IMR-90 (cell line): ENCODE results near the gene CPB2. TPM values are rescaled to one million over a fixed set of nuclear protein-coding genes. Genes with fewer than 3 reads are reported as not detected.

Experiments used
- ATAC-seq: fragments of 200-7000 bp; cut with Tn5 transposase; 2 replicates; pipeline ENCODE4 v1.9.1; 2020; ENCODE audit warnings: low read depth, mild to moderate bottlenecking, moderate library complexity
- BruUV-seq: library from RNA; stranded (reverse); fragments of 400-500 nt; replicated peaks from 2 replicates; lab custom pipeline; 2021; lab: Mats Ljungman, UMichigan
- CTCF ChIA-PET: fragments of 300-600 bp; formaldehyde crosslinking; extraction: SDS; loops from one replicate; lab custom pipeline; 2021; ENCODE audit warnings: antibody characterized with exemption; lab: Yijun Ruan, JAX
- POLR2A ChIA-PET: fragments of 300-600 bp; sonication (Branson Sonifier 250); formaldehyde crosslinking; loops from one replicate; lab custom pipeline; 2022; ENCODE audit warnings: antibody characterized with exemption; ENCODE audit not compliant: unreplicated experiment; lab: Charles Lee
- DNase-seq: peaks from one replicate; pipeline ENCODE4 v3.0.0; 2013
- H2AFZ ChIP-seq: replicated peaks from 2 replicates; pipeline ENCODE3; 2013; ENCODE audit warnings: low read length, mild to moderate bottlenecking; ENCODE audit not compliant: poor library complexity
- H2AK5ac ChIP-seq: 2 replicates; pipeline ENCODE4 v1.6.1; 2013; ENCODE audit warnings: low read depth, low read length, inconsistent platforms
- H2AK9ac ChIP-seq: replicated peaks from 2 replicates; pipeline ENCODE3; 2013; ENCODE audit warnings: mild to moderate bottlenecking, low read depth, low read length, moderate library complexity; ENCODE audit not compliant: poor library complexity
- H2BK120ac ChIP-seq: 2 replicates; pipeline ENCODE4 v1.6.1; 2013; ENCODE audit warnings: low read depth, low read length, inconsistent platforms
- H2BK15ac ChIP-seq: 3 replicates; pipeline ENCODE4 v1.6.1; 2013; ENCODE audit warnings: low read depth, low read length, inconsistent platforms
- H2BK20ac ChIP-seq: 2 replicates; pipeline ENCODE4 v1.6.1; 2013; ENCODE audit warnings: low read depth, mild to moderate bottlenecking, inconsistent platforms, low read length, moderate library complexity
- H2BK5ac ChIP-seq: 2 replicates; pipeline ENCODE4 v1.6.1; 2013; ENCODE audit warnings: mild to moderate bottlenecking, low read depth, low read length, inconsistent platforms; ENCODE audit not compliant: poor library complexity, severe bottlenecking
- H3K14ac ChIP-seq: replicated peaks from 2 replicates; pipeline ENCODE4 v1.6.1; 2013; ENCODE audit warnings: low read depth, low read length, inconsistent platforms
- H3K18ac ChIP-seq: 2 replicates; pipeline ENCODE4 v1.6.1; 2013; ENCODE audit warnings: low read depth, low read length, control low read depth
- H3K23ac ChIP-seq: 2 replicates; pipeline ENCODE4 v1.6.1; 2013; ENCODE audit warnings: low read depth, low read length, inconsistent platforms
- H3K27ac ChIP-seq: 2 replicates; pipeline ENCODE4 v1.5.1; 2013; ENCODE audit warnings: mild to moderate bottlenecking, control low read depth, low read length; ENCODE audit not compliant: insufficient read depth
- H3K27me3 ChIP-seq: 2 replicates; pipeline ENCODE4 v1.6.1; 2013; ENCODE audit warnings: low read length; ENCODE audit not compliant: control insufficient read depth, insufficient read depth
- H3K36me3 ChIP-seq: 2 replicates; pipeline ENCODE4 v1.6.1; 2013; ENCODE audit warnings: low read length, mixed read lengths; ENCODE audit not compliant: control insufficient read depth, insufficient read depth
- H3K4ac ChIP-seq: 2 replicates; pipeline ENCODE4 v1.6.1; 2013; ENCODE audit warnings: low read depth, low read length, inconsistent platforms
- H3K4me1 ChIP-seq: 2 replicates; pipeline ENCODE4 v1.6.1; 2013; ENCODE audit warnings: low read length, mixed read lengths; ENCODE audit not compliant: control insufficient read depth, insufficient read depth
- H3K4me2 ChIP-seq: 2 replicates; pipeline ENCODE4 v1.6.1; 2013; ENCODE audit warnings: low read depth, mild to moderate bottlenecking, control low read depth, low read length, moderate library complexity
- H3K4me3 ChIP-seq: 2 replicates; pipeline ENCODE4 v1.5.1; 2013; ENCODE audit warnings: low read depth, mild to moderate bottlenecking, control low read depth, low read length, moderate library complexity; ENCODE audit not compliant: insufficient read depth
- H3K56ac ChIP-seq: 2 replicates; pipeline ENCODE4 v1.6.1; 2013; ENCODE audit warnings: low read length, inconsistent platforms; ENCODE audit not compliant: insufficient read depth; ENCODE audit errors: extremely low read depth
- H3K79me1 ChIP-seq, 2 experiments: 2 replicates each; pipeline ENCODE4 v1.6.1; 2013; ENCODE audit warnings: low read length in 2 of 2, inconsistent platforms in 1 of 2, low read depth in 1 of 2
- H3K9ac ChIP-seq: 2 replicates; pipeline ENCODE4 v1.6.1; 2013; ENCODE audit warnings: low read depth, low read length, control low read depth
- H3K9me1 ChIP-seq: 2 replicates; pipeline ENCODE4 v1.6.1; 2013; ENCODE audit warnings: low read length, inconsistent platforms; ENCODE audit not compliant: insufficient read depth
- H3K9me3 ChIP-seq: 2 replicates; pipeline ENCODE4 v1.6.1; 2013; ENCODE audit warnings: low read length; ENCODE audit not compliant: control insufficient read depth, insufficient read depth
- H4K20me1 ChIP-seq: 2 replicates; pipeline ENCODE4 v1.6.1; 2013; ENCODE audit warnings: low read length, inconsistent platforms; ENCODE audit not compliant: insufficient read depth
- H4K5ac ChIP-seq: 2 replicates; pipeline ENCODE4 v1.6.1; 2013; ENCODE audit warnings: mild to moderate bottlenecking, low read depth, low read length, control low read depth
- H4K8ac ChIP-seq, 2 experiments: 2 replicates each; pipeline ENCODE4 v1.6.1; 2013; ENCODE audit warnings: low read depth in 2 of 2, low read length in 2 of 2, control low read depth in 1 of 2, inconsistent platforms in 1 of 2
- H4K91ac ChIP-seq: 2 replicates; pipeline ENCODE4 v1.6.1; 2013; ENCODE audit warnings: low read depth, low read length, inconsistent platforms; ENCODE audit not compliant: insufficient read depth
- CHD1 ChIP-seq: IDR thresholded peaks from 2 replicates; pipeline ENCODE4 v1.6.1; 2012; ENCODE audit warnings: low read depth, low read length, improper control_type of control experiment
- MAFK ChIP-seq: IDR thresholded peaks from 2 replicates; pipeline ENCODE4 v1.6.1; 2012; ENCODE audit warnings: low read depth, low read length, improper control_type of control experiment
- POLR2A ChIP-seq: IDR thresholded peaks from 2 replicates; pipeline ENCODE4 v1.6.1; 2012; ENCODE audit warnings: mild to moderate bottlenecking, low read depth, low read length
- RAD21 ChIP-seq: IDR thresholded peaks from 2 replicates; pipeline ENCODE4 v1.6.1; 2012; ENCODE audit warnings: low read length, improper control_type of control experiment
- WGBS, 2 experiments: methylation state at CpG; one replicate each; pipeline versions ENCODE4 v1.1.5 to v1.1.7; 2013; ENCODE audit warnings: missing lambda C conversion rate in 2 of 2; ENCODE audit not compliant: insufficient read length in 1 of 2; ENCODE audit errors: extremely low coverage in 2 of 2; 5-methylcytosine and 5-hydroxymethylcytosine counted together
- dilution Hi-C: fragments of 300-500 bp; cut with HindIII; formaldehyde crosslinking; loops from one replicate; pipeline ENCODE4 v1.14.3; 2018; ENCODE audit warnings: low sequenced_read_pairs; ENCODE audit not compliant: unreplicated experiment
- in situ Hi-C: fragments of 300-500 bp; cut with MboI; formaldehyde crosslinking; loops from 3 replicates; pipeline ENCODE4 v1.14.3; 2019; ENCODE audit warnings: low sequenced_read_pairs, inconsistent platforms, mixed read lengths
- intact Hi-C: fragments of 100-400 bp; cut with micrococcal nuclease; formaldehyde crosslinking; loops from 2 replicates; pipeline ENCODE4 v1.10.0; 2022
- polyA plus RNA-seq, 3 experiments: library from polyadenylated mRNA; depleted of rRNA; stranded (reverse); fragments of >200 nt; gene quantifications; 2 replicates each; pipeline ENCODE4 v1.2.3, GENCODE V29; 2012; ENCODE audit warnings: low replicate concordance in 1 of 3
- total RNA-seq: library from RNA; depleted of rRNA; stranded (reverse); fragments of >200 nt; gene quantifications from 2 replicates; pipeline ENCODE4 v1.2.3, GENCODE V29; 2012
- TF ChIP-seq, protein P1 (sequence below): conservative IDR thresholded peaks from 2 replicates; pipeline ENCODE4 v1.5.1; 2012; ENCODE audit warnings: mild to moderate bottlenecking, low read depth, low read length, improper control_type of control experiment
- TF ChIP-seq, protein P2 (sequence below): fragments of 150-350 bp; IDR thresholded peaks from 2 replicates; pipeline ENCODE4 v1.6.1; 2017; ENCODE audit warnings: mild to moderate bottlenecking, antibody characterized with exemption, low read length, low read depth

CPB2 gene
- total and polyA plus RNA-seq, 2 of the 4 experiments (the other 2 are of a cell fraction), result not detected

DNA sequence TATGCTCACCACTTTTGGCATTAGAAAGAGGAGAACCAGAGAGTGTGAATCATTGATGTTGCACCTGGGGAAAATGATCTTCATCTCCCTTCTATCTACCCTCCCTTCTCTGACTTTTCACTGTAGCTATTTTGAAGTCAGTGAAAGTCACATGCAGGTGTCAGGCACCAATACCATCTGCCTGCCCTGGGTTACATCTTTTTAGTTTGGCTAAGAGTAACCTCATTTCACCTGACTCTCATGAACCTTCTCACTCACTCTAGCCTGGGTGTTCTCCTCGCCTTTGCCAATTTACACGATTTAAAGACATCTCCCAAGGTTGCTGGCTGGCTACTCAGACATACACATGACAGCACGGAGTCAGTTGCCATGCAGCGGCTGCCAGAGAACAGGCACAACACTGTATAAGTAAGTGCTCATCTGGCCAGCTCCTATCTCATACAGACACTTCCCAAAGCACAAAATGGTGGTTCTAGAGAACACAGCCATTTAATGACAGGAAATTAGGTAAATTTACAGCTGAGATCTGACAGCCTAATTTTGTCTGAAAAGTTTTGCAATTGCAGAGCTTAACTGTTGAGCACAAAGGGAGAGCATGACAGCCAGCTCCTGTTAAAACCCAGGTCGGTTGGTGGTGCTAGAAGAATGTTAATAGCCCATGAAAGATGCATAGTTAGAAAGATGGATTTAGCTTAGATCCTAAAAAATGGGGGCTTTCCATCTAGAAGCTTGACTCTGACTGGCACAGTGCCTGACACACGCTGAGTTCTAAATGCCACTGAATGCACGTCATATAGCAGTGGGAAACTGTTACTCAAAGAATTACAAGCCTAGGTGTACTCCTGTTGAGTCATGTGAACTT is 44.7 kb upstream of the CPB2 start:
- CTCF ChIA-PET, result interaction anchor here (2.3 kb wide), 1 partner anchor 11 kb away, joined by 6 read pairs; no protein-coding TSS in a partner anchor
- 33% methylated on average over 2 of the region's 7 CpGs; no CpG with 5 or more reads in 1 of the 2 experiments for WGBS, 2 experiments

More for the DNA sequence above, 44.7 kb upstream of the CPB2 start:
- dilution Hi-C loops (no loop called here), in situ Hi-C loops (no loop called here), intact Hi-C loops (no loop called here)
- H4K5ac ChIP-seq, result no peak overlapping the region
- H3K27ac ChIP-seq, result no peak overlapping the region
- no peak overlapping the region for H3K18ac ChIP-seq
- H2BK20ac ChIP-seq, result no peak overlapping the region
- POLR2A ChIA-PET, result no interaction called here
- H2BK15ac ChIP-seq, result no peak overlapping the region
- no peaks in the 10 kb centered on the region for H4K20me1 ChIP-seq
- H3K9ac ChIP-seq, result no peak overlapping the region
- no peak overlapping the region for H3K4me3 ChIP-seq
- H3K14ac ChIP-seq, result no peak overlapping the region
- no peaks in the 10 kb centered on the region for H3K36me3 ChIP-seq
- H3K4me1 ChIP-seq, result no peaks in the 10 kb centered on the region
- no peak overlapping the region for H3K23ac ChIP-seq
- no peak overlapping the region for H4K91ac ChIP-seq
- H2BK5ac ChIP-seq, result no peak overlapping the region
- no peak for ATAC-seq
- H2AFZ ChIP-seq, result no peak overlapping the region
- H4K8ac ChIP-seq, result no peak overlapping the region
- DNase-seq, result peak; percentile 12
- no peak overlapping the region for H3K56ac ChIP-seq
- H3K9me3 ChIP-seq, result no peaks in the 10 kb centered on the region
- TF ChIP-seq POLR2A (no peak), RAD21 (no peak), CHD1 (no peak), MAFK (no peak)
- TF ChIP-seq, protein P1, sequence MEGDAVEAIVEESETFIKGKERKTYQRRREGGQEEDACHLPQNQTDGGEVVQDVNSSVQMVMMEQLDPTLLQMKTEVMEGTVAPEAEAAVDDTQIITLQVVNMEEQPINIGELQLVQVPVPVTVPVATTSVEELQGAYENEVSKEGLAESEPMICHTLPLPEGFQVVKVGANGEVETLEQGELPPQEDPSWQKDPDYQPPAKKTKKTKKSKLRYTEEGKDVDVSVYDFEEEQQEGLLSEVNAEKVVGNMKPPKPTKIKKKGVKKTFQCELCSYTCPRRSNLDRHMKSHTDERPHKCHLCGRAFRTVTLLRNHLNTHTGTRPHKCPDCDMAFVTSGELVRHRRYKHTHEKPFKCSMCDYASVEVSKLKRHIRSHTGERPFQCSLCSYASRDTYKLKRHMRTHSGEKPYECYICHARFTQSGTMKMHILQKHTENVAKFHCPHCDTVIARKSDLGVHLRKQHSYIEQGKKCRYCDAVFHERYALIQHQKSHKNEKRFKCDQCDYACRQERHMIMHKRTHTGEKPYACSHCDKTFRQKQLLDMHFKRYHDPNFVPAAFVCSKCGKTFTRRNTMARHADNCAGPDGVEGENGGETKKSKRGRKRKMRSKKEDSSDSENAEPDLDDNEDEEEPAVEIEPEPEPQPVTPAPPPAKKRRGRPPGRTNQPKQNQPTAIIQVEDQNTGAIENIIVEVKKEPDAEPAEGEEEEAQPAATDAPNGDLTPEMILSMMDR, result no peak
- TF ChIP-seq, protein P2, sequence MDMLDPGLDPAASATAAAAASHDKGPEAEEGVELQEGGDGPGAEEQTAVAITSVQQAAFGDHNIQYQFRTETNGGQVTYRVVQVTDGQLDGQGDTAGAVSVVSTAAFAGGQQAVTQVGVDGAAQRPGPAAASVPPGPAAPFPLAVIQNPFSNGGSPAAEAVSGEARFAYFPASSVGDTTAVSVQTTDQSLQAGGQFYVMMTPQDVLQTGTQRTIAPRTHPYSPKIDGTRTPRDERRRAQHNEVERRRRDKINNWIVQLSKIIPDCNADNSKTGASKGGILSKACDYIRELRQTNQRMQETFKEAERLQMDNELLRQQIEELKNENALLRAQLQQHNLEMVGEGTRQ, result no peak
- peaks cover 2% of the 10 kb centered on the region for H3K27me3 ChIP-seq
- H2BK120ac ChIP-seq, result no peak overlapping the region
- no peak overlapping the region for H3K4ac ChIP-seq
- no peak overlapping the region for H2AK5ac ChIP-seq
- no peaks in the 10 kb centered on the region for H3K9me1 ChIP-seq
- H3K79me1 ChIP-seq, result no peaks in the 10 kb centered on the region
- no peak overlapping the region for H3K4me2 ChIP-seq
- no peak overlapping the region for H2AK9ac ChIP-seq
- BruUV-seq, result no TSS peak
